GM19099 (cell line): ENCODE results near the gene WHRN.

Experiments
- POLR2A ChIP-seq: IDR thresholded peaks from 3 replicates; pipeline ENCODE4 v1.6.1; 2011; ENCODE audit warnings: low read depth; ENCODE audit not compliant: insufficient read length; ENCODE audit errors: extremely low read depth

The WHRN gene

GRCh38 chr9:114522847-114523246, 17.6 kb upstream of the WHRN start:
- TF ChIP-seq POLR2A, result no peak

DNA sequence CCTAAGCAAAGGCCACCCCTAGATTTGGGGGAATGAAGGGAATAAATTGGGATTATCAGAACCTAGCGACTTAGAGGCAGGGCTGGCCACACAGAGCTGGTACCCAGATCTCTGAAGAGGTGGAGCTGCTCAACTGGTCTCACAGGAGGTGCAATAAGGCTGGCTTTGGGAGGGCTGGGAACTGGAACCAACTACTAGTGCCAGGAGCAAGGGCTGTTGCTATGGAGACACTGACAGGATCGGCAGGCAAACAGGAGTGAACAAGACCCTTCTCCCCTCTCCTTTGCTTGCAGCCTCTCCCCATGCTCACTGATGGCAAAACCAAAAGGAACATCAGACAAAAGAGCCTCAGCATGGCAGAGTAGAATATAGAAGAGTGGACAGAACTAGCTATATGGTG, 17.0 kb upstream of the WHRN start:
- TF ChIP-seq POLR2A, result no peak

GRCh38 chr9:114521846-114522245, 16.6 kb upstream of the WHRN start:
- no peak for TF ChIP-seq POLR2A

- TF ChIP-seq POLR2A, result no peak
Observed at GRCh38 chr9:114518599-114519022, 13.3 kb upstream of the WHRN start.

- TF ChIP-seq POLR2A, result no peak
Observed at GRCh38 chr9:114518120-114518519, 12.8 kb upstream of the WHRN start.

GRCh38 chr9:114516913-114517312, 11.6 kb upstream of the WHRN start:
- TF ChIP-seq POLR2A, result no peak

DNA sequence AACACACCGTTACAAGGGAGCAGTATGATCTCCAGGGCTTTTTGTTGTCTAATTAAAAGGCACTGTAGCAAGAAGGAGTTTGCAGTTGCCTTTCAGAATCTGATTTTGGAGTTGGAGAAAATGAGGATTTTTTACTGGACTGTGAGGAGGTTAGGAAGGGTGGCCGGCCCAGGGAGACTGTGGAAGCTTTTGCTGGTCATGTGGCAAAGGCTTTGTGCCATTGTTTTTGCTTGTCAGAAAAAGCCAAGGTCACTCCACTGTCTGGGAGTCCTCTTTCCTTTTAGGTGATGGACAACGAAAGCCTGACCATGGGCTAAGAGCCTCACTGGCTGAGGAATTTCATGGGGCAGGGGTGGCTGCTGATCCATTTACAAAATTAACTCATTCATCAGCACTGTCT, 10.3 kb upstream of the WHRN start:
- no peak for TF ChIP-seq POLR2A

- no peak for TF ChIP-seq POLR2A
Observed at GRCh38 chr9:114513959-114514267, 8.6 kb upstream of the WHRN start.

- no peak for TF ChIP-seq POLR2A
Observed at GRCh38 chr9:114513055-114513958, 8.0 kb upstream of the WHRN start.

DNA sequence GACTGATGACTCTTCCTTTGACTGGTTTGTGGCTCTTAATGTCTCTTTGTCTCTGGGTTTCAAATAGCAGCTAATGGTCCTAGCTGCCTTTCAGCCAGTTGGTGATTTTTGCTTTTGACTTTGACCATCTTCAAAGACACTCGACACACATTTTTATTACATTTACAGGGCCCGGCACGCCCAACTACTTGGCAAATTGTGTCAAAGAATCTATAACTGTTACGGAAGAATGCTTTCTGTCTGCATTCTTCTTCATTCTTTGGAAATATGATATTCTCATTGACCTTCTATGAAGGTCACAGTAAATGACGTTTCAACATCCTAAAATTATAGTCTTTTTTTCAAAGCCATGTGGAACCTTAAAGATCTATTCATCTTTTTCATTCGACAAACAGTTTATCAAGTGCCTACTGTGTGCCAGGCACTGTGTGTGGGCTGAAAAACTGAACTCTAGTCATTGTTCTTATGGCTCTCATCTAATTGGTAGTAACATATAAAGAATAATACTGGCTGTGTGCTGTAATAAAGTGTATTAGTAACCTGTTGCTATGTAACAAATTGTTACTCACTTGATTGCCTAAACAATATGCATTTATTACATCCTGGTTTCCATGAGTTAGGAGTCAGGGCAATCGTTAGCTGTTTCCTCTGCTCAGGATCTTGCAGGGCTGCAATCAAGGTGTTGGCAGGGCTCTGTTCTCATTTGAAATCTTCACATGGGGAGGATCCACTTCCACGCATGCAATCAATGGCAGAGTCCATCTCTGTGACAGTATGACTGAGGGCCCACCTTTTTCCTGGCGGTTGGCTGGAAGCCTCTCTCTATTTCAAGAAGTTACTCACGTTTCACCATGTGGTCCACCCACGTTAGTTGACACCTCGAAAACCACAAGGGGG, 7.0 kb upstream of the WHRN start:
- TF ChIP-seq POLR2A, result no peak

DNA sequence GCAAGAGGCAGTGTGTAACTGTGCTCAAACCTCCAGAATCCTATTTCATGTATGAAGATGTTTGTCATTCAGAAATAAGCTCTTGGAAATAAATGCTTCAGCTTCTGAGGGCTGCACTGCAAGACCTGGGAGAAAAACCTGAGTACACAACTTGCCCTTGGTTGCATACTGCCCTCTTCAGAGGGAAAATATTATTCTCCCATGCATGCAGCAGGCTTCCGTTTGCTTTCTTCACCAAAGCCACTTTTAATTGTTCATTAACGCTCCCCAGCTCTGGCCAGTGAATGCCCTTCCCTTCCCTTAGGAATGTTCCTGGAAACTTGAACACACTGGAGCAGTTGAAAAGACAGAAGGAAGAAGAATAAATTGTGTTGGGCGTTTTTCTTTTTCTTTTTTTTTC, 2.5 kb upstream of the WHRN start:
- no peak for TF ChIP-seq POLR2A

GRCh38 chr9:114506082-114506390, 763 bp upstream of the WHRN start:
- TF ChIP-seq POLR2A, result no peak

GRCh38 chr9:114504341-114505186, 709 bp downstream of the WHRN start:
- no peak for TF ChIP-seq POLR2A

DNA sequence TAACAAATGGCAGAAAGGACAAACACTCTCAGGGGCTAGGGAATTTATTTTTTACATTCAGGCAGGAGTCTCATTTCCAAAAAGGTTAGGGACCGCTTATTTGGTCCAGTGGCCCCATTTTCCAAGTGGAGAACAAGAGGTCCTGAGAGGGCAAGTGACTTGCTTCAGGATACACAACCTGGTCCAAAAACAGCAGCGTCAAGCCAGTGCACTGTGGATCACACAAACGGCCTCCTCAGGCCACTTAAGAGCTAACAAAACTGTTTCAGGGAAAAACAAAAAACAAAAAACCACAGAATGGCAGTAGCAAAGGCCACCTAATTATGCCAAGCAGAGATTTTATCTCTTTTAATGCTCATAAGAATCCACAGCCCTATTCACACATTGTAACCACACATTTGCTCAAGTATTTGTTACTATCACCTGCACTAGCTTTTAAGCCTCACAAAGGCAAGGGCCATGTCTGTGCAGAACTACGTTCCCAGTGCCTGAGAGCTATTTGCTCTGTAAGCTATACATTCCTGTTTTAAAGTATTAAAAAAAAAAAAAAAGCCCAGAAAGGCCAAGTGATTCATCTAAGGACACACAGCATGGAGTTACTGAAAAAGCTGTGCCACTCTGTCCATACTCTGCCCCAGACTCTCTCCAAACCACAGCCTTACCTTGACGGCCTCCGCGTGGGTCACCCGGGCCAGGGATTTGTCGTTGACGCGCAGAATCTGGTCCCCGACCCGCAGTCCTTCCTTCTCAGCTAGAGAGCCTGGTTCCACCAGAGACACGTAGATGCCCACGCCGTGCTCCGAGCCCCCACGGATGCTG, 1.5 kb downstream of the WHRN start:
- no peak for TF ChIP-seq POLR2A
